ENCODE results near the gene NOS1AP. TPM values are rescaled to one million over a fixed set of nuclear protein-coding genes. Genes with fewer than 3 reads are reported as not detected.

Gene NOS1AP
- total and polyA plus RNA-seq, 9 of the 15 experiments (the other 6 are each of a cell fraction or from before 2014, with no cell fraction given): 0.07 to 1.5 (median 0.22) TPM

GRCh38 chr1:162372159-162373071 lies 302.9 kb downstream of the NOS1AP start (continued):
- TF ChIP-seq MITF (IDR thresholded peaks at IDR 0.05) (peak; percentile 95), RBBP5 (IDR thresholded peaks at IDR 0.05; ENCODE audit: borderline replicate concordance, insufficient read depth, low read length, poor library complexity, severe bottlenecking) (no peak), SMARCA5 (IDR thresholded peaks at IDR 0.05) (no peak), CUX1 (CRISPR knock-in tag; IDR thresholded peaks at IDR 0.05) (0 out of 2 replicates have a peak, but pooled peaks have one; percentile 41), ZZZ3 (IDR thresholded peaks at IDR 0.05) (no peak), STAT5A (IDR thresholded peaks at IDR 0.05; ENCODE audit: borderline replicate concordance, low read length) (peak; percentile 91), SMARCC2 (IDR thresholded peaks at IDR 0.05; ENCODE audit: low read depth) (peak; percentile 84), MTA1 (IDR thresholded peaks at IDR 0.05; ENCODE audit: borderline replicate concordance) (peak; percentile 80), ZSCAN29 (IDR thresholded peaks at IDR 0.05) (no peak), E2F8 (IDR thresholded peaks at IDR 0.05; ENCODE audit: low read depth, partially characterized antibody) (no peak), ZNF589 (CRISPR knock-in tag; IDR thresholded peaks at IDR 0.05; ENCODE audit: low read depth) (peak; percentile 87; the same call in 1 of the 2 replicates), GABPA (tag; conservative IDR thresholded peaks at IDR 0.05; ENCODE audit: low read depth) (no peak), ZEB2 (IDR thresholded peaks at IDR 0.05) (peak; percentile 69), ZNF518B (CRISPR knock-in tag; IDR thresholded peaks at IDR 0.05) (no peak)
